A673 (cell line): ENCODE measurements around the gene ZP3. TPM values are rescaled to one million over a fixed set of nuclear protein-coding genes. Genes with fewer than 3 reads are reported as not detected.
"Not testable (repeated sequence)": the region's sequence is repeated elsewhere in the genome, so short reads cannot be mapped to it uniquely, and the experiment has no call there.

Experiments used
- BruUV-seq: library from RNA; stranded (reverse); fragments of 400-500 nt; replicated peaks from 2 replicates; lab custom pipeline; 2021; lab: Mats Ljungman, UMichigan
- CTCF ChIA-PET: fragments of 300-600 bp; sonication (Branson Sonifier 250); formaldehyde crosslinking; loops from one replicate; lab custom pipeline; 2022; ENCODE audit warnings: antibody characterized with exemption; lab: Charles Lee
- POLR2A ChIA-PET: fragments of 300-600 bp; sonication (Branson Sonifier 250); formaldehyde crosslinking; loops from one replicate; lab custom pipeline; 2022; ENCODE audit warnings: antibody characterized with exemption; ENCODE audit not compliant: low non-redundant PET; lab: Charles Lee
- DNase-seq: peaks from one replicate; pipeline ENCODE4 v3.0.0-alpha.2; 2015; ENCODE audit warnings: low spot score
- H3K27ac ChIP-seq: fragments of 200-600 bp; sonication (generic); 2 replicates; pipeline ENCODE4 v1.5.1; 2016; ENCODE audit warnings: mixed run types, low read depth, mild to moderate bottlenecking, mixed read lengths, antibody characterized with exemption, low read length; ENCODE audit not compliant: poor library complexity, severe bottlenecking
- H3K27me3 ChIP-seq: fragments of 200-600 bp; sonication (generic); replicated peaks from 2 replicates; pipeline ENCODE4 v1.6.1; 2017; ENCODE audit warnings: mixed run types, low read depth, mild to moderate bottlenecking, mixed read lengths, antibody characterized with exemption, low read length; ENCODE audit not compliant: insufficient read depth, poor library complexity
- H3K36me3 ChIP-seq: fragments of 200-600 bp; sonication (generic); 2 replicates; pipeline ENCODE4 v1.6.1; 2016; ENCODE audit warnings: mixed run types, mild to moderate bottlenecking, mixed read lengths, antibody characterized with exemption, low read length; ENCODE audit not compliant: insufficient read depth, poor library complexity, severe bottlenecking
- H3K4me1 ChIP-seq: fragments of 200-600 bp; sonication (generic); 2 replicates; pipeline ENCODE4 v1.6.1; 2017; ENCODE audit warnings: mixed run types, mild to moderate bottlenecking, mixed read lengths, antibody characterized with exemption, low read length; ENCODE audit not compliant: insufficient read depth, poor library complexity, severe bottlenecking
- H3K4me3 ChIP-seq: fragments of 200-600 bp; sonication (generic); 2 replicates; pipeline ENCODE4 v1.5.1; 2016; ENCODE audit warnings: low read depth, mixed run types, mild to moderate bottlenecking, mixed read lengths, low read length; ENCODE audit not compliant: poor library complexity, severe bottlenecking
- H3K9me3 ChIP-seq: fragments of 200-600 bp; sonication (generic); 2 replicates; pipeline ENCODE4 v1.6.1; 2016; ENCODE audit warnings: mixed run types, low read depth, mild to moderate bottlenecking, mixed read lengths, antibody characterized with exemption, low read length; ENCODE audit not compliant: poor library complexity, severe bottlenecking
- EZH2 ChIP-seq: fragments of 200-600 bp; sonication (generic); IDR thresholded peaks from 2 replicates; pipeline ENCODE4 v1.6.1; 2017; ENCODE audit warnings: borderline replicate concordance, low read depth, mild to moderate bottlenecking, mixed read lengths, antibody characterized with exemption, low read length; ENCODE audit not compliant: poor library complexity, severe bottlenecking
- intact Hi-C: fragments of 100-400 bp; cut with micrococcal nuclease; formaldehyde crosslinking; loops from one replicate; pipeline ENCODE4 v1.10.0; 2022; ENCODE audit not compliant: unreplicated experiment
- total RNA-seq: library from RNA; stranded (reverse); gene quantifications from 2 replicates; pipeline ENCODE4 v1.2.3, GENCODE V29; 2021
- TF ChIP-seq, protein P1 (sequence below): fragments of 300-800, 200-600 bp; sonication (generic); conservative IDR thresholded peaks from 2 replicates; pipeline ENCODE4 v1.5.1; 2017; ENCODE audit warnings: low read depth, mild to moderate bottlenecking, antibody characterized with exemption, low read length, moderate library complexity, mixed read lengths

ZP3 gene
- total RNA-seq, 1 experiment from 2014 or later = 9.4 TPM

DNA sequence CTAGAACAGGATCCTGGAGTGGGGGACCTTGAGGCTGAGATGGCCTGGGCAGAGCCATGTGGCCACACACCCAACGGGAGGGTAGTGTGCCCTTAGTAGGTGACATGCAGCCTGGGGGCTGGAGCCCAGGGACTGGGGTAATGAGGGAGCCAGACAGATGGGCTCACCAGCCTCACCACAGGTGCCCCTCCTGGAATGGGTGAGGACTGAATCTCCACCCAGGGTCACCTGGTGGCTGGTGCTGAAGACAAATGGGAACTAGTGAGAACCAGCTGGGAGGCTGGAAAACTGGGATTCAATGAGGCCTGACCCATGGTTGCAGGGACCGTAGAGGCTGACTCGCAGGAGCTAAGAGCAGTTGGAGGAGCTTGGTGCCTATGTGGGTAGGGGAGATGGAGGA, 6.1 kb downstream of the ZP3 start:
- no TSS peak for BruUV-seq
- DNase-seq = no peak
- Histone ChIP-seq H3K27me3 (no peaks in the 10 kb centered on the region), H3K4me1 (no peaks in the 10 kb centered on the region), H3K36me3 (no peaks in the 10 kb centered on the region), H3K27ac (no peak overlapping the region), H3K4me3 (no peak overlapping the region), H3K9me3 (no peaks in the 10 kb centered on the region)
- no peak for TF ChIP-seq EZH2
- TF ChIP-seq, protein P1, sequence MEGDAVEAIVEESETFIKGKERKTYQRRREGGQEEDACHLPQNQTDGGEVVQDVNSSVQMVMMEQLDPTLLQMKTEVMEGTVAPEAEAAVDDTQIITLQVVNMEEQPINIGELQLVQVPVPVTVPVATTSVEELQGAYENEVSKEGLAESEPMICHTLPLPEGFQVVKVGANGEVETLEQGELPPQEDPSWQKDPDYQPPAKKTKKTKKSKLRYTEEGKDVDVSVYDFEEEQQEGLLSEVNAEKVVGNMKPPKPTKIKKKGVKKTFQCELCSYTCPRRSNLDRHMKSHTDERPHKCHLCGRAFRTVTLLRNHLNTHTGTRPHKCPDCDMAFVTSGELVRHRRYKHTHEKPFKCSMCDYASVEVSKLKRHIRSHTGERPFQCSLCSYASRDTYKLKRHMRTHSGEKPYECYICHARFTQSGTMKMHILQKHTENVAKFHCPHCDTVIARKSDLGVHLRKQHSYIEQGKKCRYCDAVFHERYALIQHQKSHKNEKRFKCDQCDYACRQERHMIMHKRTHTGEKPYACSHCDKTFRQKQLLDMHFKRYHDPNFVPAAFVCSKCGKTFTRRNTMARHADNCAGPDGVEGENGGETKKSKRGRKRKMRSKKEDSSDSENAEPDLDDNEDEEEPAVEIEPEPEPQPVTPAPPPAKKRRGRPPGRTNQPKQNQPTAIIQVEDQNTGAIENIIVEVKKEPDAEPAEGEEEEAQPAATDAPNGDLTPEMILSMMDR = no peak
- intact Hi-C loops = no loop called here
- ChIA-PET CTCF (no interaction called here), POLR2A (no interaction called here)

DNA sequence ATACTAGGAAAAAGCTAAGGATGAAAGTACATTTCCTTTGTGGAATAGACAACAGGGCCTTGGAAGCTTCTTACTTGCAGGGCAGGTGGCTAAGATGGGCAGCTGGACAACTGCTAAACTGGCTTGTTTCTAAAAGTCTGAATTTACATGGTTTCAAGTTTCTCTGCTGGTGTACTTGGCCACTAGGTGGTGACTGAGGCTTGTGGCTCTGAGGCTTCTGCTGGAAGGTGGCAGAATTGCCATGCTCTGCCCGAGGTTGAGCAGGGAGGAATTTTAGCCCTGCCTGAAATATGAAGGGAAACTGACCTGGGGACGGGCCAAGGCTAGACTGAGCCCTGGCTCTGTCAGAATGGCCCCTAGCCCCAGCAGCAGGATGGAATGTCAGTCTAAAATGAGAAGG, 13.1 kb downstream of the ZP3 start:
- intact Hi-C loops, H3K4me3 ChIP-seq, H3K27me3 ChIP-seq, POLR2A ChIA-PET, H3K4me1 ChIP-seq, BruUV-seq, H3K27ac ChIP-seq, H3K36me3 ChIP-seq, H3K9me3 ChIP-seq: not testable (repeated sequence)
- CTCF ChIA-PET = interaction anchor here (0.7 kb wide), 1 partner anchor 120 kb away, joined by 4 read pairs; no protein-coding TSS in a partner anchor
- TF ChIP-seq, protein P1 = peak; percentile 56
- peak; percentile 87 for DNase-seq

DNA sequence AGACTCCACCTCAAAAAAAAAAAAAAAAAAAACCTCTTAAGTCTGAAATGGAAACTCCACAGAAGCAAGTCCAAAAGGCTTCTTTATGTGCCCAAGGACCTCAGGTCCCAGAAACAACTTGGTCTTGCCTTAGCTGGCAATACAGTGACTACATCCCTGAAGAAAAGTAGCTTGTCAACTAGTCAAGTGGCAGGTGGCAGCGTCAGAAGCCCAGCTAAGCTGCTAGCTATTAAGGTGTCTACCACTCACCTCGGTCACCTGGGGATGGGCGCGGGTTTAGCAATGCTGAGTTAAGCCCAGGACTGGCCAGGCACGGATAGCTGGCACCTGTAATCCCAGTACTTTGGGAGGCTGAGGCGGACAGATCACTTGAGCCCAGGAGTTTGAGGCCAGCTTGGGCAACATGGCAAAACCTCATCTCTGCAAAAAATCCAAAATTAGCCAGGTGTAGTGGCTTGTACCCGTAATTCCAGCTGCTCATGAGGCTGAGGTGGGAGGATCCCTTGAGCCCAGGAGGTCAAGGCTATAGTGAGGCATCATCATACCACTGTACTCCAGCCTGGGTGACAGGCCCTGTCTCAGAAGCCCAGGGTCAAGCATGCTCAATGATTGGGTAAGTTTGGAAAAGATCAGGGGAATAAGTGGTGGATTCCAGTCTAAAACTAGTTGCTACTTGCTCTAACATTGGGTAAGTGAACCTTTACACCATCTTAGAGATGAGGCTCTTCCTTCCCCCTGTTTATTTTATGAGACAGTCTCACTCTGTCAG, 14.6 kb downstream of the ZP3 start:
- DNase-seq, H3K4me1 ChIP-seq, H3K9me3 ChIP-seq, H3K27me3 ChIP-seq, BruUV-seq, H3K27ac ChIP-seq, POLR2A ChIA-PET, H3K36me3 ChIP-seq, H3K4me3 ChIP-seq, intact Hi-C loops: not testable (repeated sequence)
- CTCF ChIA-PET = interaction anchor here (0.6 kb wide), 1 partner anchor 75 kb away, joined by 3 read pairs; no protein-coding TSS in a partner anchor

DNA sequence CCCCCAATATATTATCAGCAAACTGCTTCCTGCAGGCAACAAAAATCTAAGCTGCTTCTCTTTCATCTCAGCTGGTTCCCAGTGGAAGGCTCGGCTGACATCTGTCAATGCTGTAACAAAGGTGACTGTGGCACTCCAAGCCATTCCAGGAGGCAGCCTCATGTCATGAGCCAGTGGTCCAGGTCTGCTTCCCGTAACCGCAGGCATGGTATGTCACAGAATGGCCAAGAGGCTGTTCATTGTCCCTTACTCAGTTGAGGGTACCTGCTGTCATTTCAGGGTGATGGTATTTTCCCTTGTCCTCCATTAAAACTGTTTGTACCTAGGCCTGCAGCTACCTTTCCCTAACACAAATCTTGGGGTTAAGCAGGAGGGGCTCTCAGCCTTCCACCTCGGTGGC, 15.7 kb downstream of the ZP3 start:
- H3K36me3 ChIP-seq, H3K27me3 ChIP-seq, BruUV-seq, H3K4me1 ChIP-seq, H3K4me3 ChIP-seq, intact Hi-C loops, DNase-seq, H3K9me3 ChIP-seq, H3K27ac ChIP-seq, POLR2A ChIA-PET, CTCF ChIA-PET: not testable (repeated sequence)

DNA sequence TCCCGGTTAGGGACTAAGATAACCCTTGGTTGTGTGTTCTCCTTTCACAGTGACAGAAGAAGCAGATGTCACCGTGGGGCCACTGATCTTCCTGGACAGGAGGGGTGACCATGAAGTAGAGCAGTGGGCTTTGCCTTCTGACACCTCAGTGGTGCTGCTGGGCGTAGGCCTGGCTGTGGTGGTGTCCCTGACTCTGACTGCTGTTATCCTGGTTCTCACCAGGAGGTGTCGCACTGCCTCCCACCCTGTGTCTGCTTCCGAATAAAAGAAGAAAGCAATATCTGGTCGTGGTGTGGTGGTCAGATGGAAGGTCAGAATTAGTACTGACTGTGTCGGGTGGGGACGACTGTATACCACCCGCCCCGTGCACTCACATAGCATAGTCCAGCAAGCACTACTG, 17.0 kb downstream of the ZP3 start:
- POLR2A ChIA-PET, DNase-seq, H3K36me3 ChIP-seq, H3K27me3 ChIP-seq, H3K4me1 ChIP-seq, H3K9me3 ChIP-seq, CTCF ChIA-PET, BruUV-seq, intact Hi-C loops, H3K4me3 ChIP-seq, H3K27ac ChIP-seq: not testable (repeated sequence)

DNA sequence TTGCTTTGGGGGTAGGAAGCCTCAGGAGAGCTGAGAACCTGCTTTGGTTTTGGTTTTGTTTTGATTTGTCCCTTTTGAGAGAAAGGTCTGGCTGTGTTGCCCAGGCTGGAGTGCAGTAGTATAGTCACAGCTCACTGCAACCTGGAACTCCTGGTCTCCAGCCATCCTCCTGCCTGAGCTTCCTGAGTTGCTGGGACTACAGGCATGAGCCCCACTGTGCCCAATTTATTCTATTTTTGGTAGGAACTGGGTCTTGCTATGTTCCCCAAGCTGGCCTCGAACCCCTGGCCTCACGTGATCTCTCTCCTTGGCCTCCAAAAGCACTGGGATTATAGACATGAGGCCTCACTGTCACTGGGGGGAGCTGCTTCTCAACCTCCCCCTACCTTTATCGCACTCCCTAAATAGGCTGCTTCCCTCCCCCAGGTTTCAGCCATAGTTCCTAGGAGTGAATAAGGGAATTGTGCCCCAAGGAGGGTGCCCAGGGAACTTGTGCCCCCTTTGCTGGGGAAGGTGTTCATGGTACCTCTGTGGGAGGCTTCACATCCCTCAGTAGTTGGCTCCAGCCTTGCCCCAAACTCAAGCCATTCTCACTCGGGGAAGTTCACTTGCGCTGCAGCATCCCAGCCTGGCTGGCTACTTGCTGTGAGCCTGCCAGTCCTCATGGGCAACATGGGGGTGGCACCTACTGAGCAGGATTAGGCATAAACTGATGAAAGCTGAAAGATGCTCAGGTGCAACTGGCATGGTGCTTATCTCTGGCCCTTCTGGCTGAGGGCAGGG, 18.1 kb downstream of the ZP3 start:
- H3K9me3 ChIP-seq, H3K36me3 ChIP-seq, H3K27me3 ChIP-seq, H3K4me1 ChIP-seq, POLR2A ChIA-PET, H3K4me3 ChIP-seq, DNase-seq, BruUV-seq, intact Hi-C loops, H3K27ac ChIP-seq: not testable (repeated sequence)
- CTCF ChIA-PET = interaction anchor here (0.7 kb wide), 1 partner anchor 11 kb away, joined by 5 read pairs; no protein-coding TSS in a partner anchor
